HFFc6 (cell line): ENCODE data around the gene CNN3. TPM values are rescaled to one million over a fixed set of nuclear protein-coding genes. Genes with fewer than 3 reads are reported as not detected.

ENCODE experiments used
- DNase-seq: peaks from one replicate; pipeline ENCODE4 v3.0.0-alpha.2; 2018
- H3K27ac Mint-ChIP-seq: 2 replicates; pipeline ENCODE4 v1.8.0; 2020; ENCODE audit warnings: mild to moderate bottlenecking, mixed read lengths
- H3K27me3 Mint-ChIP-seq: 2 replicates; pipeline ENCODE4 v1.8.0; 2021; ENCODE audit warnings: mild to moderate bottlenecking, moderate library complexity, mixed read lengths; ENCODE audit not compliant: insufficient read depth
- H3K36me3 Mint-ChIP-seq: 2 replicates; pipeline ENCODE4 v1.8.0; 2021; ENCODE audit warnings: low read depth, mixed read lengths
- H3K4me1 Mint-ChIP-seq: 2 replicates; pipeline ENCODE4 v1.8.0; 2020; ENCODE audit warnings: low read depth, mixed read lengths
- H3K4me3 Mint-ChIP-seq: 2 replicates; pipeline ENCODE4 v1.8.0; 2020; ENCODE audit warnings: mild to moderate bottlenecking, moderate library complexity, mixed read lengths
- H3K9me3 Mint-ChIP-seq: 2 replicates; pipeline ENCODE4 v1.8.0; 2020; ENCODE audit warnings: mild to moderate bottlenecking, mixed read lengths
- total RNA-seq, 6 experiments: library from RNA; stranded (reverse); fragmentation: NEBNext Ultra II Directional; extraction: Animal tissue kit (Norgen Biotek cat#: 25700); gene quantifications; 2 replicates in 1 of 6; 3 replicates in 5 of 6; pipeline ENCODE4 v1.2.3, GENCODE V29; 2021
- TF ChIP-seq, protein P1 (sequence below): fragments of 200-600 bp; sonication (generic); IDR thresholded peaks from 2 replicates; pipeline ENCODE4 v1.5.0; 2021; ENCODE audit warnings: antibody characterized with exemption, mild to moderate bottlenecking

The CNN3 gene
- total RNA-seq, 6 experiments from 2014 or later: 210 to 253 (median 232) TPM

DNA sequence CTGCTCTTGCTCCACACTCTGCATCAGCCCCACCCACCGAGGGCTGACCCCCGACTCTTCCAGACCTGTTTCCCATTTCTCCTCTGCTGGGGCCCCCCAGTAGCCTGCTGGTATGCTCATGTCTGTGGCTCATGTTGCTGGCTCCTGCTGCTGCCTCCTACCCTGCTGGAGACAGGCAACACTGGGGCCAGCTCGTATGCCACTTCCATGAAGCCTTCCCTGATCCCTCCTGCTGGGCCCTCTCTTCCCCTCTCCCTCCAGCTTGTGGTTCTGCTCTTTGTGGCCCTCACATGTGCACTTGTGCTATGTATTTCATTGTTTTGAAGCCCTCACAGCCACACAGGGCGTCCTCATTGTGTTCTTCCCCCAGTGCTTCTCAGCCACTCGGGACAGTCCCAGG, 40.5 kb downstream of the CNN3 start:
- TF ChIP-seq, protein P1, sequence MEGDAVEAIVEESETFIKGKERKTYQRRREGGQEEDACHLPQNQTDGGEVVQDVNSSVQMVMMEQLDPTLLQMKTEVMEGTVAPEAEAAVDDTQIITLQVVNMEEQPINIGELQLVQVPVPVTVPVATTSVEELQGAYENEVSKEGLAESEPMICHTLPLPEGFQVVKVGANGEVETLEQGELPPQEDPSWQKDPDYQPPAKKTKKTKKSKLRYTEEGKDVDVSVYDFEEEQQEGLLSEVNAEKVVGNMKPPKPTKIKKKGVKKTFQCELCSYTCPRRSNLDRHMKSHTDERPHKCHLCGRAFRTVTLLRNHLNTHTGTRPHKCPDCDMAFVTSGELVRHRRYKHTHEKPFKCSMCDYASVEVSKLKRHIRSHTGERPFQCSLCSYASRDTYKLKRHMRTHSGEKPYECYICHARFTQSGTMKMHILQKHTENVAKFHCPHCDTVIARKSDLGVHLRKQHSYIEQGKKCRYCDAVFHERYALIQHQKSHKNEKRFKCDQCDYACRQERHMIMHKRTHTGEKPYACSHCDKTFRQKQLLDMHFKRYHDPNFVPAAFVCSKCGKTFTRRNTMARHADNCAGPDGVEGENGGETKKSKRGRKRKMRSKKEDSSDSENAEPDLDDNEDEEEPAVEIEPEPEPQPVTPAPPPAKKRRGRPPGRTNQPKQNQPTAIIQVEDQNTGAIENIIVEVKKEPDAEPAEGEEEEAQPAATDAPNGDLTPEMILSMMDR: no peak
- no peak for DNase-seq
- Mint-ChIP-seq H3K4me3 (no peak overlapping the region), H3K36me3 (peaks cover 6% of the 10 kb centered on the region; the same call in 1 of the 2 replicates), H3K27ac (no peak overlapping the region), H3K27me3 (0 out of 2 replicates have a peak, but pooled peaks cover 5% of the 10 kb centered on the region), H3K4me1 (peaks cover 27% of the 10 kb centered on the region), H3K9me3 (no peaks in the 10 kb centered on the region)

DNA sequence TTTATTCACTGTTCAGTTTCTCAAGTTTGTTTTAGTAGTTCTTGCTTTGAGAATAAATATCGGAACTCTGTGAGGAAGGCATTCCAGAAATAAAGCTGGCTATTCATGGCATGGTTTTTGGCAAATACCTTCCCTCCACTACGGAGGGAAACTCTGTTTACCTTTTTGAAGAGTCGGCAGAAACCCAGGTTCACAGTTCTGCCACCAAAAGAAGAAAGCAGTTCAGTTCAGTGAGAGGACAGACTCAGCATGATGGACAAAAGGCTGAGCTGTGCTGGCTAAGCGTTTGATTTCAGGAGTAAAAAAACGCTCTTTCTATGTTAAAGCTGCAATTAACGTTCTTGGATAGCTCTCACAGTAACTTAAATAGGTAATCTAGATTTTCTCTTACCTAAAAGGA, 42.4 kb downstream of the CNN3 start:
- 0 out of 2 replicates have a peak, but pooled peaks cover 5% of the 10 kb centered on the region for H3K27me3 Mint-ChIP-seq
- H3K4me1 Mint-ChIP-seq: peaks cover 27% of the 10 kb centered on the region
- H3K27ac Mint-ChIP-seq: peak overlapping the region; percentile 99
- TF ChIP-seq, protein P1: no peak
- no peaks in the 10 kb centered on the region for H3K9me3 Mint-ChIP-seq
- DNase-seq: no peak
- H3K36me3 Mint-ChIP-seq: no peaks in the 10 kb centered on the region
- peak overlapping the region; percentile 79 for H3K4me3 Mint-ChIP-seq

DNA sequence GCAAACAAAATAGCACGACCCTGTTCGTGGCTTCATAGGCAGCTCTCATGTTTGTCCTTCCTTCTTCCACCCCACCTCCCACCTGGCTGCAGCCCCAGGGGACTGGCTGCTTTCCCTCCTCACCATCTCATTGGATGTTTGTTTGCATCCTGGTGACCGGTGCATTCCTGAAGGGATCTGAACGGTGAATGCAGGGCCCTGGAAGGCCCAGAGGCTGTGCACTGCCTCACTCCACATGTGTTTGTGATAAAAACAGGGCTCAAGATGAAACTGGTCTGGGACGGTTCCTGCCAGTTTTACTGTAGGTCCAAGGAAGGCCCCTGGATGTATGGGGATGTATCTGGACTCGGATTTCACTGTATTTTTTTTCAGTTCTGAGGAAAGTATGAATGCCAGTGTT, 42.8 kb downstream of the CNN3 start:
- DNase-seq: peak; percentile 80
- Mint-ChIP-seq H3K27me3 (0 out of 2 replicates have a peak, but pooled peaks cover 5% of the 10 kb centered on the region), H3K36me3 (no peaks in the 10 kb centered on the region), H3K27ac (peak overlapping the region; percentile 99), H3K4me1 (peaks cover 27% of the 10 kb centered on the region), H3K9me3 (no peaks in the 10 kb centered on the region), H3K4me3 (peak overlapping the region; percentile 79)
- TF ChIP-seq, protein P1: no peak; the same call in 1 of the 2 replicates

DNA sequence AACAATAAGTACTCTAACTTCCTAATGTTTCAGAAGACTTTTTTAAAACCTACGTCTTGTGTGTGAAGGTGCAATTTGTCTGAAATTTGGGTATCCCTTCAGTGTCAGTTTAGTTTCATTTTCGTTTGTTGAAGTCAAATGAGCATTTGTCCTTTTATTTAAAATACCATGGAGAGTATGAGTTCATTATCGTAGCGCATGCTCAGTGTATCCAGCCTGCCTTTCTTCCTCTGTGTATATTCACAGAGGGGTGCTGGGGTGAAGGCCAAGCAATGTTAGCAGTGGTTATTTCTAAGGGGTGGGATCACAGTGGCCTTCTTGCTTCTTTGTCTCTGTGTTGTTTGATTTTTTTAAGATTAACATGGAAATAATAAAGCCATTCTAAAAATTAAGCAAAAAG, 43.2 kb downstream of the CNN3 start:
- Mint-ChIP-seq H3K4me1 (peaks cover 27% of the 10 kb centered on the region), H3K4me3 (peak overlapping the region; percentile 79), H3K9me3 (no peaks in the 10 kb centered on the region), H3K27me3 (0 out of 2 replicates have a peak, but pooled peaks cover 5% of the 10 kb centered on the region), H3K36me3 (no peaks in the 10 kb centered on the region), H3K27ac (peak overlapping the region; percentile 99)
- peak; percentile 33 for DNase-seq
- TF ChIP-seq, protein P1: no peak

DNA sequence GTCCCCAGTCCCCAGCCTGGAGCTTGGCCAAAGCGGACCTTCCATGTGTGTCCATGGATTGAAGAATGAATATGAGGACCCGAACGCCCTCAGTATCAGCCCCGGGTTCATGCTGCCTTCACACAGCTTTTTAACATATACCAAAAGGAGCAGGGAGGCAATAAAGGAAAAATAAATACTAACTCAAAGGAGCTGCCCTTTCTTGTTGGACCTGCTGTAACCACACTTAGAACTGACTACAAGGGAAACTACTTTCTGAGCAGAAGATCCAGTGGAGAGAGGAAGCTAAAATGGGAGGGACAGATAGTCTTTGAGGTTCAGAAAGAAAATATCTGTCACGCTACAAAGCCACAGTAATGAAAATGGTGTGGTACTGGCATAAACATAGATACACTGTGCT, 48.6 kb downstream of the CNN3 start:
- no peak for DNase-seq
- TF ChIP-seq, protein P1: no peak
- Mint-ChIP-seq H3K27me3 (peaks cover 5% of the 10 kb centered on the region; the same call in 1 of the 2 replicates), H3K9me3 (no peaks in the 10 kb centered on the region), H3K27ac (no peak overlapping the region), H3K4me3 (no peak overlapping the region), H3K36me3 (no peaks in the 10 kb centered on the region), H3K4me1 (peaks cover 29% of the 10 kb centered on the region)
